ENCODE results near the gene PHYHIPL. TPM values are rescaled to one million over a fixed set of nuclear protein-coding genes. Genes with fewer than 3 reads are reported as not detected.

Gene PHYHIPL
- total RNA-seq, 1 donor from 2014 or later: not detected

- Histone ChIP-seq H3K27me3 (no peaks in the 10 kb centered on the region), H3K4me1 (peaks cover 0 to 6% of the 10 kb centered on the region in 2 donors), H3K27ac (no peak overlapping the region), H3K4me3 (no peak overlapping the region), H3K9me3 (no peaks in the 10 kb centered on the region), H3K36me3 (peaks cover 28 to 40% of the 10 kb centered on the region in 2 donors)
- no peak for TF ChIP-seq CTCF (IDR thresholded peaks at IDR 0.05)
- intact Hi-C loops (cut with DNase I): no loop called here
- no peak for DNase-seq (ENCODE audit: low spot score in 2 of 2)
Observed at GRCh38 chr10:59268460-59268859, 92.0 kb downstream of the PHYHIPL start.

- TF ChIP-seq CTCF (IDR thresholded peaks at IDR 0.05): no peak
- H3K27ac ChIP-seq: no peak overlapping the region
- no peak for DNase-seq (ENCODE audit: low spot score in 2 of 2)
- H3K36me3 ChIP-seq: peaks cover 25 to 31% of the 10 kb centered on the region in 2 donors
- H3K4me1 ChIP-seq: peaks cover 0 to 7% of the 10 kb centered on the region in 2 donors
- intact Hi-C loops (cut with DNase I): no loop called here
- H3K4me3 ChIP-seq: no peak overlapping the region
- no peaks in the 10 kb centered on the region for H3K9me3 ChIP-seq
- H3K27me3 ChIP-seq: no peaks in the 10 kb centered on the region
Observed at GRCh38 chr10:59269651-59270050, 93.2 kb downstream of the PHYHIPL start.

GRCh38 chr10:59270492-59270891, 94.0 kb downstream of the PHYHIPL start:
- Histone ChIP-seq H3K4me3 (no peak overlapping the region), H3K27me3 (no peaks in the 10 kb centered on the region), H3K36me3 (peaks cover 25 to 31% of the 10 kb centered on the region in 2 donors), H3K4me1 (peaks cover 0 to 7% of the 10 kb centered on the region in 2 donors), H3K27ac (no peak overlapping the region), H3K9me3 (no peaks in the 10 kb centered on the region)
- intact Hi-C loops (cut with DNase I): no loop called here
- TF ChIP-seq CTCF (IDR thresholded peaks at IDR 0.05): no peak
- DNase-seq (ENCODE audit: low spot score in 2 of 2): no peak

- intact Hi-C loops (cut with DNase I): no loop called here
- no peaks in the 10 kb centered on the region for H3K9me3 ChIP-seq
- peaks cover 0 to 7% of the 10 kb centered on the region in 2 donors for H3K4me1 ChIP-seq
- TF ChIP-seq CTCF (IDR thresholded peaks at IDR 0.05): no peak
- H3K36me3 ChIP-seq: peaks cover 25 to 26% of the 10 kb centered on the region in 2 donors
- no peak overlapping the region for H3K27ac ChIP-seq
- no peaks in the 10 kb centered on the region for H3K27me3 ChIP-seq
- no peak for DNase-seq (ENCODE audit: low spot score in 2 of 2)
- no peak overlapping the region for H3K4me3 ChIP-seq
Observed at GRCh38 chr10:59271160-59271559, 94.7 kb downstream of the PHYHIPL start.

- intact Hi-C loops (cut with DNase I): no loop called here
Observed at GRCh38 chr10:59272061-59272460, 95.6 kb downstream of the PHYHIPL start.

More at GRCh38 chr10:59272061-59272460, 95.6 kb downstream of the PHYHIPL start:
- H3K27me3 ChIP-seq: no peaks in the 10 kb centered on the region
- no peak overlapping the region for H3K27ac ChIP-seq
- no peak for DNase-seq (ENCODE audit: low spot score in 2 of 2)
- H3K9me3 ChIP-seq: no peaks in the 10 kb centered on the region
- H3K4me1 ChIP-seq: peaks cover 0 to 7% of the 10 kb centered on the region in 2 donors
- TF ChIP-seq CTCF (IDR thresholded peaks at IDR 0.05): no peak
- H3K4me3 ChIP-seq: no peak overlapping the region
- H3K36me3 ChIP-seq: peaks cover 19 to 25% of the 10 kb centered on the region in 2 donors

Measured in ascending aorta (tissue), 2 donors.